GM19238 (cell line): ENCODE data around the gene PSMD8.
"Not testable (repeated sequence)": the region's sequence is repeated elsewhere in the genome, so short reads cannot be mapped to it uniquely, and the experiment has no call there.

ENCODE experiments used
- DNase-seq: peaks from one replicate; pipeline ENCODE4 v3.0.0; 2011; ENCODE audit warnings: low spot score; ENCODE audit not compliant: insufficient read length

The PSMD8 gene

GRCh38 chr19:38374332-38375097 is at the start of gene PSMD8:
TSS of gene PSMD8 (plus strand) at chr19:38374571. CDS start at chr19:38374602, 31 bp downstream.
- DNase-seq: peak; percentile 96

GRCh38 chr19:38326591-38326990 is 47.8 kb upstream of the PSMD8 start:
- no peak for DNase-seq

- no peak for DNase-seq
These were observed 44.7 kb upstream of the PSMD8 start for GRCh38 chr19:38329651-38330050.

GRCh38 chr19:38331728-38332127 is 42.6 kb upstream of the PSMD8 start:
- no peak for DNase-seq

GRCh38 chr19:38333245-38333644 is 41.1 kb upstream of the PSMD8 start:
- no peak for DNase-seq

GRCh38 chr19:38335949-38336637 is 38.3 kb upstream of the PSMD8 start:
- DNase-seq: peak; percentile 95

- DNase-seq: peak; percentile 76
These were observed 37.6 kb upstream of the PSMD8 start for GRCh38 chr19:38336638-38337359.

GRCh38 chr19:38337360-38337653 is 37.1 kb upstream of the PSMD8 start:
- DNase-seq: no peak

GRCh38 chr19:38339011-38339410 is 35.4 kb upstream of the PSMD8 start:
- not testable (repeated sequence) for DNase-seq

- DNase-seq: no peak
These were observed 33.4 kb upstream of the PSMD8 start for GRCh38 chr19:38340927-38341326.

- no peak for DNase-seq
These were observed 27.5 kb upstream of the PSMD8 start for GRCh38 chr19:38346837-38347236.

GRCh38 chr19:38350883-38351282 is 23.5 kb upstream of the PSMD8 start:
- no peak for DNase-seq

GRCh38 chr19:38351865-38352395 is 22.4 kb upstream of the PSMD8 start:
- DNase-seq: no peak

GRCh38 chr19:38352611-38353010 is 21.8 kb upstream of the PSMD8 start:
- DNase-seq: no peak

- no peak for DNase-seq
These were observed 18.3 kb upstream of the PSMD8 start for GRCh38 chr19:38355728-38356725.

GRCh38 chr19:38358071-38358470 is 16.3 kb upstream of the PSMD8 start:
- DNase-seq: no peak

- no peak for DNase-seq
These were observed 14.9 kb upstream of the PSMD8 start for GRCh38 chr19:38359242-38360021.

- no peak for DNase-seq
These were observed 14.0 kb upstream of the PSMD8 start for GRCh38 chr19:38360351-38360750.

GRCh38 chr19:38360839-38361631 is 13.3 kb upstream of the PSMD8 start:
- no peak for DNase-seq
